Left kidney (tissue), 8 donors: ENCODE data around the gene RNF220. TPM values are rescaled to one million over a fixed set of nuclear protein-coding genes. Genes with fewer than 3 reads are reported as not detected.

Experiments
- DNase-seq: peaks from one replicate; pipeline ENCODE4 v3.0.0-alpha.2; 2013
- long read RNA-seq, 8 donors: transcript quantifications; one replicate each; lab custom pipeline, GENCODE V29; 2026
- polyA plus RNA-seq: library from polyadenylated mRNA; unstranded; fragments of 120-200 nt; gene quantifications from one replicate; pipeline ENCODE4 v1.2.1, GENCODE V29; 2013; ENCODE audit not compliant: insufficient read length

The RNF220 gene
- 80.5 TPM for polyA plus RNA-seq
- long read RNA-seq, donor 1, partial matches to known transcripts = 16 of 27 reads
- long read RNA-seq, donor 1, other reads (novel, unspliced or antisense) = 11 of 27 reads
- long read RNA-seq, donor 2, partial matches to known transcripts = 12 of 25 reads
- long read RNA-seq, donor 2, other reads (novel, unspliced or antisense) = 11 of 25 reads
- long read RNA-seq, donor 3, partial matches to known transcripts = 0 of 1 reads
- long read RNA-seq, donor 3, other reads (novel, unspliced or antisense) = 0 of 1 reads
- long read RNA-seq, donor 4 = 0 reads
- long read RNA-seq, donor 5, partial matches to known transcripts = 17 of 40 reads
- long read RNA-seq, donor 5, other reads (novel, unspliced or antisense) = 21 of 40 reads
- long read RNA-seq, donor 6, partial matches to known transcripts = 46 of 54 reads
- long read RNA-seq, donor 6, other reads (novel, unspliced or antisense) = 8 of 54 reads
- long read RNA-seq, donor 7, partial matches to known transcripts = 12 of 35 reads
- long read RNA-seq, donor 7, other reads (novel, unspliced or antisense) = 23 of 35 reads
- long read RNA-seq, donor 8, partial matches to known transcripts = 6 of 8 reads
- long read RNA-seq, donor 8, other reads (novel, unspliced or antisense) = 0 of 8 reads

DNA sequence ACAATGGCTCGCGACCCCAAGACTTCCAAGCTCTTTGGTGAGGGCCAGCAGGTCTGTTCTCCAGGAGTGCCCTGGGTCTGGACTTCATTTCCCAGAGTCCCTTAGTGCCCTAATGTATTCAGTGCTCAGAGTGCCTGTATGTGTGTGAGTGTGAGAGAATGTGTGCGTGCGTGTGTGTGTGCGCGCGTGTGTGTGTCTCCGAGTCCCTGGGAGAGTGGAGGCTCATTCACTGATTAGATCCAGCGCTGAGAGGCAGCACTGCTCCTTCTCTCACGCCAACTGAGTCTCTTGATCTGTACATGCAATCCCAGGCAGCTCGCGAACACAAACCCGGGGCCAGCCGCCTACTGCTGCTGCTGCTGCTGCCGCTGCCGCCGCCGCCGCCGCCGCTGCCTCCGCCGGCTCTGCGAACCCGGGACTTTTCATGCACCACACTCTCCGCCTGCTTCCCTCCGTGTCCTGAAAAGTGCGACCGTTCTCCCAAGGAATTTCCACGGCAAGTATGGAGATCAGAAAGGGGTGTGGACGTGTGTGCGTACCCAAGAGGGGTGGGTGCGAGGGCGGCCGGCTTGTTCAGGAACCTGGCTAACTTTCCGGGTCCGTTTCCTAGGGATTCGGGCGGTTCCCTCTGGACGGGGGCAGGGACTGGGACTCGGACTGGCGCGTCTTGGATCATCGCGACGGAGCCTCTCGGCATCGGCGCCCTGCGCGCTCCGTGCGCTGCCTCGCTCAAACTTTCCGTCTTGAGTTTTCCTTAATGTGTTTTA is at the start of gene RNF220:
TSS of gene RNF220 (plus strand) at position 225 of the 767 bp plus-strand sequence.
- peak; percentile 68 for DNase-seq

DNA sequence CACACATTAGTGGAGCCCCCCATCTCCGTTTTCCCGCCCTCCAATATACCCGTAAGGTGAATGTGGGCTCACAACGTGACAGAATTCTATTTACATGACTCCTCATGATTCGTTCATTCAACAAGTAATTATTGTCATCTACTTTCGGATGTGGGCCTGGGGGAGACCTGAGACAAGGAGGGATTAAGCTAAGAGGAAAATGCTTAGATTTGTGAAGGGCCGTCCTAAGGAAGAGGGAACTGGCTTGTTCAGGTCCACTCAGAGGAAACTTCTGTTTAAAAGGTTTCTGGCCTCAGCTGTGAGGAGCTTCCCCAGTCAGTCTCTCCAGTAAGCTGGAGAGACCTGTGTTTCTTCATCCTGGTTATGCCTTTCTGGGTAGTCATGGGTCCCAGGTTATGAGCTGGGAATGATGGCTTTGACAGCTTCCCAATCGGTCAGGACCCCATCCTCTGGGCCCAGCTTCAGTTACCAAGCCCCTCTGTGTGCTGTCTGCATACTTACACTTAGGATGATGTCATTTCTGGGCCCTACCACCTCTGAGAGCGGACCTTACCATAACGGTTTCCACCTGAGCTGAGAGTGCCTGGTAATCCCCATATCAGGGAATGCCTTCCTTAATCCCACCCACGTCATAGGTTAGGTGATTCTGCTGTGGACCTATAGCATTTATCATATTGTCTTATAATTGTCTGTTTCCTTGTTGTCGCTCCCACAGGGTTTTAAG is 49.3 kb upstream of the RNF220 start:
- DNase-seq = no peak

DNA sequence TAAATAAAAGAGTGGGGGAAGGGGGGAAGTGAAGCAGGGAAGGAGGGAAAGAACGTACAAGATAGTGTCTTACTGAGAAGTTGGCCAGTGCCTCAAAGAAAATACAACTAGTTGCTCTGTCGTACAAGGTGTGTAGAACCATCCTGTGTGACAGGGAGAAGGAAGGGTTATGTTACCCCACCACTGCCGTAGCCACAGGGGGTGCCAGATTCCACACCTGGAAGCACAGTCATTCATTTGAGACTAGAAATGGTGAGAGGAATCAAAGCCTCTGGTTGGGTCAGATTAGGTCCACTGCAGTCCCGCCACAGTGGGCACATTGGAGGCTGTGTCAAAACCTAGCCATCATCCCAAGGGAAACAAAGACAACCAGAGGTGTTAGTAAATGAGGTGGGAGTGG is 47.3 kb upstream of the RNF220 start:
- no peak for DNase-seq

DNA sequence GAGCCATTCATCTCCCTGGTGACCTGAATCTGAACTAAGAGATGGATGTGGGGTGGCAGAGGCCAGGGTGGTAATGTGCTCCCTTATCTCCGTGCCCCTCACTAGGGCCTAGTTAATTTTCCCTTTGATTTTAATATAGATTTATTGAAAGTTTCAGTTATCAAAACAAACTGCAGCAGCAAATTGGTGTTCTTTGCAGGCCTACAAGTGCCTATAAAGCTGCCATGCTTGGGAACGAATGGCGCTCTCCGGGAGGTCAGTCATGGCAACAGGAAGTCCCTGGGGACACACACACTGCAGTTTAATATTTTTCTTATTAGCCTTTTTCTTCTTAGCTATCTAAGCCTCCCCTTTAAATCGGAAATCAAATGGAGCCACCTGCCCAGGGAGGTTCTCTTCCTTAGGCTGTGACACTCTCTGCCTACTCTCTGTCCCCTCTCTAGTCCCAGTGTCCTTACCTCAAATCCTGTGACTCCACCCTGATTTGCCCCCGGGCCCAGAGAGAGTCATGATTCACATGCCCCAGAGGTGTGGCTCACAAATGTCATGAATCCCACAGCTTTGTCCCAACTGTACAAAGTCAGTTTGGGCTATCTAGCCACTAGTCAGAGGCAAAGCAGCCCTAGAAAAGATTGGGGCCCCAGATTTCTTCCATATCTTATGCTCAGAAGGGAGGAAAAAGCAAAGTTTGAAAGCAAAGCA is 45.7 kb upstream of the RNF220 start:
- no peak for DNase-seq

DNA sequence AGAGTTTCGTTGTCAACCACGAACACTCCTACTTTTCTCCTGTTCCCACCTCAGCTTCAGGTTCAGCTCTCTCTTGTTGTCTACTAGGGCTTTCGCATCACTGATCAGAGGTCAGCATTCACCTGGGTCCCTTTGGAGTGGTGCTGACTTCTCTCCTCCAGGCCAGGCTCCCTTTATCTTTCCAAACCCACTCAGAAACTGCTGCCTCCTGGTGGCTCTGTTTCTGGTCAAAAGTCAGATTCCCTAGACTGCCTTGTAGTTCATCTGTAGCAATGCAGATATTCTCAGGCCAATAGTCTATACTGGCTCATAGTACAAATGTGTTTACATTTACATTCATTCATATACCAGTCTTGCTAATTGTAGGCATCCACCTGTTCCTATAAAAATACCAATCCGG is 43.6 kb upstream of the RNF220 start:
- DNase-seq = no peak

DNA sequence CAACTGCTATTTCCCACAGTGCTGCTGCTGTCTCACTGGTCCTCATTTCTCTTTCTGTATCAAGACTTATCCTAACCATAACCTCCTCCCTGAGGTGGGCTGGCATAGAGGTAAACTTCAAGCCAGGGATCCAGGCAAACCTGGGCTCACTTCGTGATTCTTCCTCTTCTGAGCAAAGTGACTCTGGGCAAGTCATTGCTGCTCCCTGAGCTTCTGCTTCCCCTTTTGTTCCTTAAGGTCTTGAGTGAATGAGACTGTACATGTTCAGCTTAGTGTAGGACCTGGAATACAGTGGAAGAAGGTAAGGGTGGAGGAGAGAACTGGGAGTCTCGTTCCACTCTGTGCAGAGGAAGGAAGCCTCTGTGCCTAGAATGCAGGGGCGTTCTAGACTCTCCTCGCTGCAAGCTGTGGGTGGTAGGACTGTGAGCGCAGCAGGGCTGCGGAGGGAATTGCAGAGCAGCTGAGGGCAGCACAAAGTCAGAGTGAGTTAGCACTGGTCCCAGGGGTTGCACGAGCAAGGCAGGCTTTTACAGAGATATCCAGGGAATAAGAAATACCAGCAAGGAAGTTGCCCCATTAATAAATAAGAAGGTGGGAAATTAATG is 38.6 kb upstream of the RNF220 start:
- no peak for DNase-seq

DNA sequence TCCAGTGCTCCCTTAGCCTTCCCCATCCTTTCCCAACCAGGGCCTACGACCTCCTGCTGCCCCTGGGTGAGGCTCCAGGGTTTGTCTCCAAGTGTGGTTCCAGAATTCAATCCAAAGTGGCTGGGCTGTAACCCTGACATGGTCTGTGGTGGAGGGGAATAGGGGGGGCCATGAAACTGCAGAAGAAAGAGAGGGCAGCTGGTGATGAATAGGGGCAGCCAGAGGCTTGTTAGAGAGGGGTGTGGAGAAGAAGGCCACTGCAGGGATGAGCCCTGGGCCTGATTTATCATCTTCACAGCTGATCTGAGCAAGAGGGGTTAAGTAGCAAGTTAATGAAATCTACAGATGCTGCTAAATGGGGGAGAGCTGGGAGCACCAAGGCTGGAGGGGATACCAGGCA is 37.1 kb upstream of the RNF220 start:
- no peak for DNase-seq

DNA sequence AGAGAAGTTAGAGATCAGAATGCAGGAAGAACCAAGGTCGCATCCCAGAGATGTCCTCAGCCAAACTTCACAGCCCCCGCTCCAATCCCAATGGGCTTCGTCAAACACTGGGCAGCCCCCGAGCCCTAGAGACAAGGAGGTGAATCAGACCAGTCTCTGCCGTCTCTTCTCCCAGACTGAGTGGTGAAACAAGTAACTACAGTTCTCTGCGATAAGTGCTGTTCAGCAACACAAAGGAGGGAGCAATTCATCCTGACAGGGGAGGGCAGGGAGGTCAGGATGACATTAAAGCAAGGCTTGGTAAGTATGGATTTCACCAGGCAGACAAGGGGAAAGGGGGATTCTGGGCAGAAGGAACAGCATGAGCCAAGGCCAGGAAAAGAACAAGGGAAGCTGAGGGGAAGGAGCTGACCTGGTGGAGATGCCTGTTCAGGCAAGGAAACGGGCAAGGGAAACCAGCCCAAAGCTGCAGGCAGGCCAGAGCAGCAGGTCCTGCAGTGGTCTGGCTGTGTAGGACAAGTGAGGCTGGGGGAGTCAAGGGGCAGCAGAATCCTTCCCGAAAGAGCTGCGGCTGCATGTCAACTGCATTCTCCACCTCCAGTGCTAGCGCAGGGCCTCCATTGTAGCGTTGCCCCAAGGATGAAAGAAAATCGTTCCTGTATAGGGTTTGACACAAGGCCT is 36.4 kb upstream of the RNF220 start:
- no peak for DNase-seq

DNA sequence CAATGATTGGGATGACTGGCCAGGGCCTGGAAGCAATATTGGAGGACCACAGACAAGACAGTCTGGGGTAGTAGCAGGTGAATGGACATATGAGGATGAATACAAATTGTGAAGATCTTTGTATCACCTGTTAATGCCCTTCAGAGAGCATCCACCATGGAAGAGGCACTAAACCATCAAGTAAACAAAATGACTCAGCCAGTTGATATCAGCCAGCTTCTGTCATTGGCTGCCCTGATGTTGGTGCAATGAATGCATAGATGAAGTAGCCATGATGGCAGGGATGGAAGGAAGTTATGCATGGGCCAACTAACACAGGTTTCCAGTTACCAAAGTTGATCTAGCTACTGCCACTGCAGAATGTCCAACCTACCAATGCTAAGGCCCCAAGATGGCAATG is 33.8 kb upstream of the RNF220 start:
- no peak for DNase-seq

DNA sequence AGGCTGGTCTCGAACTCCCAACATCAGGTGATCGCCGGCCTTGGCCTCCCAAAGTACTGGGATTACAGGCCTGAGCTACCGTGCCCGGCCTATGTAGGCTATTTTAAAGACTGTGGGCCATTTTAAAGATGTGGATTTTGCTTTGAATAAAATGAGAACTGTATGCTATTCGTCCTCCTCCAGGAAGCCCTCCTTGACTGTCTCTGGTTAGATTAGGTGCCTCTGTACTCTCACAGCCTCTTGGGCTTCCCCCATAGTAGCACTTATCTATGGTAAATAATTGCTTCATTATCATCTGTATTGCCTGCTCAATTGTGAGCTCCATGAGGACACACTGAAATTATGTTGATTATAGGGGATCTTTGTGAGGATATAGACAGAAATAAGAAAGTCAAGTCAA is 29.5 kb upstream of the RNF220 start:
- no peak for DNase-seq

DNA sequence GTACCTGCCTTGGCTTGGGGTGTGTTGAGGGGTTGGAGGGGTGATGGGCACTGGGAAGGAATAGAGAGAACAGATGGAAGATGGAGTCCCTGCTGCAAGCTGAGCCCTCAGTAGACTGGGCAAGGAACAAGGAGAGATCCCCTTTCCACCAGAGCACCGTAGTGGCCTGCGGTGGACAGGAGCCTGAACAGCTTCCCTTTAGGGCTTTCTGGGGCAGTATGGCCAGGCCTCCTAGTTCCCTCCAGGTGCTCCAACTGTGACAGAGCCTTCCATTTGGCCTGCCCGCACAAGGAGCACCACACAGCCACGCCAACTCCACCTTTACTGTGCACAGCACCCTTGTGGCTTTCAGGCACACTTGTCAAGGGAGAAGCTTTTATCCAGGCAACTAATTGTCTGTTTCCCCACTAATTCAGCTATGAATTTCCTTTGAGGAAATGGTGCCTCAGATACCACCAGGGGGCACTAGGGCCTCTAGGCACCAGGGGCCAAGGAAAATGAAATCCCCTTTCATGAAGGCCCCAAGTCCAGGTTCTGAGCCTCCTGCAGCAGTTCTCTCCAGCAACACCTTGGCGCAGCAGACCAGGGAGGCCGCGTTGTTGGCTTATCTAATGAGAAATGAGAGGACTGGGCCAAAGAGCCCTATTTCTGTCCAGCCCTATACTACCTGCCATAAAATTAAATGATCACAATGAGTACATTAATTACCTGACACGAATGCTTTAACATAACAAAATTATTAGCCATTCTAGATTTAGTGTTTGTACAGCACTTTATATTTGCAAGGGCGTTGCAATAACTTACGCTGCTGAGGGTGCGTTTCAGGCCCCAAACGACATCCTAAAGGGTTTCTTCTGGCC is 26.9 kb upstream of the RNF220 start:
- DNase-seq = peak; percentile 36

DNA sequence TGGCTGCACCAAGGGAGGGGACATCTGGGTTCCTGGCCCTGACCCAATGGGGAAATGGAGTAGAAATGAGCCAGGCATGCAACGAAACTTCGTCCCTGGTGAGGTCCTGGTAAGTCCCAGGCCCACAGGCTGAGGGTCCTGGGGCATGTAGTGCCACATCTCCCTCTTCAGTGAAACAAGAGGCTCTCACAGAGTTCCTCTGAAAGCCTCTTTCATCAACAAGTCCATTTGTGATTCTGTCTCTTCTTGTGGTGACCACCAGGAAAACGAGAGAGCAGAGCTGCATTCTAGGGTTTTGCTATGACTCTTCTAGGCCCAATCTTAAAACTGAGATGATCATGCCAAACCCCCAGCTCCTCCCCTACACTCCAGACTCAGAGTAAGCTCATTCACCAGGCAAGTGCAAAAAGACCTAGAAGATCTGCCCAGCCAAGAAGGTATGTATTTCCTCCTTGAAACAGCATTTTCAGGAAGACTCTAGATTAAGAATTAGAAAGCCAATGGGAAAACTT is 24.3 kb upstream of the RNF220 start:
- no peak for DNase-seq

DNA sequence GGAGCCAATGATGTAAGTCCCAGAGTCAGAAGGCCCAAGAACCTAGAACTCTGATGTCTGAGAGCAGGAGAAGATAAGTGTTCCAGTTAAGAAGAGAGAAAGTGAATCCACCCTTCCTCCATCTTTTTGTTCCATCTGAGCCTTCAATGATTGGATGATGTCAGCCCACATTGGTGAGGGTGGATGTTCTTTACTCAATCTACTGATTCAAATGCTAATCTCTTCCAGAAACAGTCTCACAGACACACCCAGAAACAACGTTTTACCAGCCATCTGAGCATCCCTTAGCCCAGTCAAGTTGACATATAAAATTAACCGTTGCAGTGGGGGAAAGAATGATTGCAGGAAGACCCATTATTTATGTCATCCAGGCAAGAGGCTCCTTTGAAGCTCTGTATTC is 16.5 kb upstream of the RNF220 start:
- no peak for DNase-seq

DNA sequence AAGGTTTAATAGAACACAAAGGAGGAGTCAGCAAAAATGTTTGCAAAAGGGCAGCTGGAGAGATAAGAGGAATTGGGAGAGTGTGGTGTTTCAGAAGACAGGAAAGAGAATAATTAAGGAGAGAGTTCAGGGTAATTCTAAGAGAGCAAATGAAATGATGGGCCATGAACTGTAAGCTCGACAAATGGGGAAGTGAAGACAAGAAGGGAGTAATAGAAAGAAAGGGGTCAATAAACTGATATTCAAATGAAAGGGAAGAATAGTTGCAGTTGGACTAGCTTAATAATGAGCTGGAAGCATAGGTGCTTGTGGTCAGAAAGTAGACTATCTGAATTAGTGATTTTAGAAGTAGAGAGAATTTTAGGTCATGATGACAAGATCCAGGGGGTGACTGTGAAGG is 15.6 kb upstream of the RNF220 start:
- DNase-seq = no peak

DNA sequence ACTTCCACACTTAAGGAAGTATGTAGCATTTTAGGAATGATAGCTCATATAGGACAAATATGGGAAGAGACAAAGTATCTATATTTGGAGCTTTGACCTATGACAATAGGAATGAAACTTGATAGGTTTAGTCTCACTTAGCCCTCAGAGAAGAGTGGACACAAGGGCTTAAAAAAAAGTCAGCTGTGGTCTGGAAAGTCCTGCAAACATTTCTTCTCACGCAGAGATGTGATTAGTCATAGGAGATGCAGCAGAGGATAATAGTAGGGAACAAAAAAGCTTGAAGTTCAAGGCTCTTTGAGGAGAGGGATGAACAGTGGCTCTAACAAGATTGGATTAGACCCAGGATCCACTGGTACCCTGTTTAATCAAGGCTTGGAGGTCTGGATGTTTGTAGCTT is 14.8 kb upstream of the RNF220 start:
- DNase-seq = no peak

DNA sequence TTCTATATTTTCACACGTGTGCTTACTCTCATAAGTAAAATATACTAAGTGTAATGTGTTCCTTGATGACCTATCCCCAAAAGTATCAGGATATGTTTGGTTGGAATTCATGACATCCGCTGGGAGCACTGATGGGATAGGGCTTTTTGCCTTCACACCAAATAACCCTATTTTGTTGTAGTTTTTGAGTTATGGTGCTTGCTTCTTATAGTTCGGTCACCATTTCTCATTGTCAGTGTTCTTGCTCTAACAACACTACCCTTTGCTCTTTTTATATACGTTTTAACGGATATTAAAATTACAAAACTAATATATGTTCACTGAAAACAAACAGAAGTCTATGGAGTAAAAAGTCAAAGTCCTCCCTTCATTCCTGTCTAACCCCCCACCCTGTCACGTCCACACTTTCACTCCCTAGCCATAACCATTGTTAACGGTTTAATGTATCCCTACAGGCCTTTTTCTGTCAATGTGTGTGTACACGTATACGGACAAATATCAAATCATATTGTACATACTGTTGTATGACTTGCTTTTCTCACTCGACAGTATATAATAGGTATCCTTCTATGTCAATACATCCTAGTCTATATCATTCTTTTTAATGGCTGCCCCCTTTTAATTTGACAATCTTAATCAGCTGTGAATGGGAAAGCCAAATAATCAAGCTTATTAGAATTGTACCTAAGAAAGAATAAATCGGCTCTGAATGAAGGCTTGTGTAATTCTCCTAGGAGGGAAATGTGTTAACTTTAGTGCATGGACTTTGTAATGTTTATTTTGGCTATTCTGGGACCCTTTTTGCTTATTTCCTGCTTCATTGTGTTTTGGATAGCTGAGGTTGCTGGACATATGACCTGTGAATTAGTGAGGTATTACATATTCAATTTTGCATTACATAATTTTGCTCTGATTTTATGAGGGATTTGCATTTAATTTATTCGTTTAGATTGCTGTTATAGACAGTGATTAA is 3.5 kb upstream of the RNF220 start:
- no peak for DNase-seq

DNA sequence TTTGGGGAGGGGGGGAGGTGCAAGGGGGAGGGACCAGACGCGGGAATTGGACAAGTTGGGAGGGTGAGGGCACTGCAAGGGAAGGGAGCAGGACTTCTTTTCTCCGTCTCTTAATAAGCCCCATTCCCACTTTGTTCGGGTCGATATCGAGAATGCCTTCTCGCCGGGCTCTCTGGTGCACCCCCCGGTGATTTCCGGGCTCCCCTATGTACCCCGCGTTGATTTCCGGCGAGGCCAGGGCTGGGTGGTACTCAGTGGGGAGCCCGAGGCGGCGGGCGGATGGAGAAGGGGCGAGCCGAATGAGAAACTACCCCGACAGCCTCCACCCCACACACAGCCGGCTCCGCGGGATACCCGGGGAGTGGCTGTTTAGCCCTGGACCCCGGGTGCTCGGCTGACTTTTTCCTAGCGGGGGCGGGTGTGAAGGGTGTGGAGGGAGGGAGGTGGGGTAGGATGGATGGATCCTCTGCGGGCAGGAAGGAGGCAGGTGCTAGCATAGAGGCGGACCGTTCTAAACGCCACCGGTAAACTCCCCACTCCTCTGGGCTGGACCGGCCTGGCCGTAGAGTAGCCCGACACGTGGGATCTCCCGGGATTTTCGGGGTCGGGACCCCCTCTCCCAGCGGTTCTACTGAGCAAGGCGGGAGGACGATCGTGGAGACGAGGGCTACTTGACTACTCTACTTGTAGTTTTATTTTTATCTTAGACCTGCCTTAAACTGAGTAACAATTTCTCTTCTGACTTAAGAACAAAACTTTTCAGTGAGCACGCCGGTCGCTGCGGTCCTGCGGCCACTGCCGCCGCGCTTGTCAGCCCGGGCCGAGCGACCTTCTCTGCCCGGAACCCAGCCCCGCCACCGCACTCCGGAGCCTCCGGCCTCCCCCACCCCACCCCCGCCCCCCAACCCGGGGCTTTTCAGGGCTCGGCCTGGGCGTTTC is 1.0 kb downstream of the RNF220 start:
- no peak for DNase-seq
